ENCODE results near the gene DHRS2. TPM values are rescaled to one million over a fixed set of nuclear protein-coding genes. Genes with fewer than 3 reads are reported as not detected.

DHRS2 gene
- total RNA-seq, 1 donor from 2014 or later: not detected

GRCh38 chr14:23692416-23692815 is 56.3 kb downstream of the DHRS2 start:
- Mint-ChIP-seq H3K27me3 (ENCODE audit: unreplicated experiment) (no peaks in the 10 kb centered on the region), H3K9me3 (ENCODE audit: unreplicated experiment) (peaks cover 6% of the 10 kb centered on the region), H3K27ac (ENCODE audit: unreplicated experiment) (no peak overlapping the region), H3K4me1 (ENCODE audit: unreplicated experiment) (no peaks in the 10 kb centered on the region), H3K4me3 (ENCODE audit: unreplicated experiment) (no peak overlapping the region), H3K36me3 (ENCODE audit: unreplicated experiment) (no peaks in the 10 kb centered on the region)
- TF ChIP-seq CTCF (IDR thresholded peaks at IDR 0.05): no peak
- DNase-seq (ENCODE audit: extremely low spot score, unreplicated experiment): no peak

DNA sequence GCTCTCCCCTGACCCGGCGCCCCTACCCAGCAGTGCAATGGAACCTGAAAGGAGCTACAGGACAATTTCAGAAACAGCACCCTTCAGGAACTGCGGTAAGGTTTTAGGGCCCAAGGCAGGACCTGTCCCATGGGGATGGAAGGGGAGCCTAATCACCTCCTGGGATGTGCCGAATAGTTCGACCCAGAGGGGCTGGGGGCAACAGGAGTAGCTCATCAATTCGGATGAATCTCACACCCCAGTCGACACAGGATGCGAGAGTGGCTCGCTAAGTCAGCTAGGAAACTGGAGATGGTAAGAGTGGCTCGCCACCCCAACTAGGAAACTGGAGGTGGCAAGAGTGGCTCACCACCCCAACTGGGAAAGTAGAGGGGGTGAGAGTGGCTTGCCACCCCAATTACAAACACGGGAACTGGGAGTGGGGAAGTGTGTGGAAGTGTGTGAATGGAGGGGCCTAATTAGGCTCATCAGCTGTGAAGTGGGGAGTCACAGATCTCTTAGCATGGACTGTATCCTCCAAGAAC is 57.1 kb downstream of the DHRS2 start:
- Mint-ChIP-seq H3K4me3 (ENCODE audit: unreplicated experiment) (no peak overlapping the region), H3K27me3 (ENCODE audit: unreplicated experiment) (no peaks in the 10 kb centered on the region), H3K36me3 (ENCODE audit: unreplicated experiment) (no peaks in the 10 kb centered on the region), H3K4me1 (ENCODE audit: unreplicated experiment) (no peaks in the 10 kb centered on the region), H3K9me3 (ENCODE audit: unreplicated experiment) (peaks cover 6% of the 10 kb centered on the region), H3K27ac (ENCODE audit: unreplicated experiment) (no peak overlapping the region)
- TF ChIP-seq CTCF (IDR thresholded peaks at IDR 0.05): no peak
- DNase-seq (ENCODE audit: extremely low spot score, unreplicated experiment): no peak

DNA sequence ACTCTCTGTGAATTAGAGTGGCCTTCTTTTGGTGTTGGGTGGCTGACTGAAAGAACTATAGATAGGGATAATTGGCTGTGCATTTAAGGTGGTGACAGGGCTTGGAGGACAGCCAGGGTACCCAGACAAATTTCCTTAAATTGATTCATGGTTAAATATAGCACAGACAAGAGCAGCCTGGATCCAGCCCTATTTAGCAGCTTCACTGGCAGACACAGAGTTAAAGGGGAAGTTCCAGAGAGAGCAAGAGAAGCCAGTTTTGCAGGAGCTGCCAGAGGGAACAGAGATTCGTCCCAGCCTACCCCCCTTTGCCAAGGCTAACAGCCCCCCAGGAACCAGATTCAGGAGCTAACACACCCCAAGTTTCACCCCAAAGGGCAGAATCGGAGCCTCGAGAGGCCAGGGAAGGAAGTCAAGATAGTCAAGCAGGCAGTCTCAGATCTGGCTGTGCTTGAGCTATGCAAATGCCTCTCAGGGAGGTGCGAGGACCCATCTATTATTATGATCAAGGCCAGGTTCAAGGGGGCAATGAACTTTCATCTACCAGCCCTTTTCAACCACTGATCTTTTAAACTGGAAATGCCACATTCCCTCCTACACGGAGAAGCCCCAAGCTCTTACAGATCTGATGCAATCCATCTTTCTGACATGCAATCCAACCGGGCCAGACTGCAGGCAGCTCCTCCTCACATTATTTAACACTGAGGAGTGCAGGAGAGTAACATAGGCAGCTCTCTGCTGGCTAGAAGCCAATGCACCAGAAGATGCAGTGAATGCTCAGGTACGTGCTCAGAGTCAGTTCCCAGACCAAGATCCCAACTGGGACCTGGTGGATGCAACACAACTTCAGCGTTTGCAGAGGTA is 58.2 kb downstream of the DHRS2 start:
- Mint-ChIP-seq H3K4me3 (ENCODE audit: unreplicated experiment) (no peak overlapping the region), H3K4me1 (ENCODE audit: unreplicated experiment) (no peaks in the 10 kb centered on the region), H3K36me3 (ENCODE audit: unreplicated experiment) (no peaks in the 10 kb centered on the region), H3K27ac (ENCODE audit: unreplicated experiment) (no peak overlapping the region), H3K9me3 (ENCODE audit: unreplicated experiment) (peaks cover 6% of the 10 kb centered on the region), H3K27me3 (ENCODE audit: unreplicated experiment) (no peaks in the 10 kb centered on the region)
- TF ChIP-seq CTCF (IDR thresholded peaks at IDR 0.05): no peak
- no peak for DNase-seq (ENCODE audit: extremely low spot score, unreplicated experiment)

Other genes starting within 250 kb of the DHRS2 start
- gene MYH6, start 228.1 kb upstream of the DHRS2 start, total RNA-seq: not detected in 2 replicates
- not detected in 2 replicates for gene MYH7, start 200.7 kb upstream of the DHRS2 start, total RNA-seq
- 32.3 and 34.6 TPM in 2 replicates for gene NGDN, start 166.7 kb upstream of the DHRS2 start, total RNA-seq
- 3.8 and 5.7 TPM in 2 replicates for gene ZFHX2, start 84.6 kb upstream of the DHRS2 start, total RNA-seq
- gene THTPA, start 80.1 kb upstream of the DHRS2 start, total RNA-seq: 22.3 and 25.7 TPM in 2 replicates
- 27.5 and 32.6 TPM in 2 replicates for gene AP1G2, start 68.6 kb upstream of the DHRS2 start, total RNA-seq
- gene JPH4, start 57.6 kb upstream of the DHRS2 start, total RNA-seq: not detected in 2 replicates